Motor neuron (in vitro differentiated cells): ENCODE data around the gene EED. TPM values are rescaled to one million over a fixed set of nuclear protein-coding genes. Genes with fewer than 3 reads are reported as not detected.

Source experiments
- total RNA-seq, 8 experiments: library from RNA; unstranded; fragments of 300-600 nt; gene quantifications; 2 replicates each; pipeline versions ENCODE4 v1.2.3 to v1.2.4, GENCODE V29; 2022

EED gene
- total RNA-seq, 8 experiments from 2014 or later, result 11.1 to 36.5 (median 17.0) TPM

Other genes with a start within 250 kb of the EED start
- gene PICALM, start 175.7 kb upstream of the EED start, total RNA-seq, result 100 to 1,000 TPM in 7 of 8 experiments, 10 to 100 TPM in 1; 97.8 to 210 (median 121) TPM
- gene HIKESHI, start 57.5 kb downstream of the EED start, total RNA-seq, result 10 to 100 TPM; 39.0 to 74.1 (median 43.4) TPM
- 10 to 100 TPM in 1 of 8 experiments, 1 to 10 TPM in 6, under 1 TPM in 1; 0.92 to 15.6 (median 2.1) TPM for gene CCDC81, start 130.1 kb downstream of the EED start, total RNA-seq